Endothelial cell of umbilical vein (primary cell): Measurements from ENCODE around the gene NSFL1C.

Source experiments
- EZH2 ChIP-seq: IDR thresholded peaks from 2 replicates; pipeline ENCODE4 v1.6.1; 2012; ENCODE audit warnings: borderline replicate concordance, low read depth, mild to moderate bottlenecking, moderate library complexity, low read length, inconsistent platforms; ENCODE audit not compliant: severe bottlenecking
- FOS ChIP-seq: IDR thresholded peaks from 2 replicates; pipeline ENCODE4 v1.6.1; 2011; ENCODE audit warnings: mild to moderate bottlenecking, low read length, moderate library complexity, borderline replicate concordance; ENCODE audit not compliant: insufficient read depth
- GATA2 ChIP-seq: IDR thresholded peaks from 2 replicates; pipeline ENCODE4 v1.7.0; 2011; ENCODE audit warnings: low read depth, mild to moderate bottlenecking, moderate library complexity, mixed read lengths, low read length; ENCODE audit not compliant: insufficient read length, insufficient read depth
- JUN ChIP-seq: IDR thresholded peaks from 2 replicates; pipeline ENCODE4 v1.6.1; 2011; ENCODE audit warnings: borderline replicate concordance, low read depth; ENCODE audit not compliant: insufficient read length, insufficient read depth
- MYC ChIP-seq: IDR thresholded peaks from one replicate; pipeline ENCODE4 v1.6.1; 2011; ENCODE audit warnings: mild to moderate bottlenecking, low read depth, low read length
- POLR2A ChIP-seq: IDR thresholded peaks from 2 replicates; pipeline ENCODE4 v1.6.1; 2012; ENCODE audit warnings: low read depth, mild to moderate bottlenecking, control low read depth, low read length
- POLR2AphosphoS5 ChIP-seq: IDR thresholded peaks from 2 replicates; pipeline ENCODE4 v1.6.1; 2012; ENCODE audit warnings: low read depth, mild to moderate bottlenecking, control low read depth, low read length, moderate library complexity; ENCODE audit not compliant: insufficient read depth
- TF ChIP-seq, protein P1 (sequence below): IDR thresholded peaks from 2 replicates; pipeline ENCODE4 v1.6.1; 2011; ENCODE audit not compliant: insufficient read depth, insufficient read length
- TF ChIP-seq, protein P2 (sequence below), 2 donors: IDR thresholded peaks; 1 replicate in 1 of 2; 2 replicates in 1 of 2; pipeline ENCODE4 v1.5.1; 2011; ENCODE audit warnings: low read length in 2 of 2, mild to moderate bottlenecking in 2 of 2, moderate library complexity in 2 of 2, control low read depth in 1 of 2, inconsistent platforms in 1 of 2, low read depth in 1 of 2; ENCODE audit not compliant: insufficient read depth in 1 of 2; ENCODE audit errors: extremely low read depth in 1 of 2

GRCh38 chr20:1496930-1497329 lies 30.3 kb upstream of the NSFL1C start:
- TF ChIP-seq, protein P1, sequence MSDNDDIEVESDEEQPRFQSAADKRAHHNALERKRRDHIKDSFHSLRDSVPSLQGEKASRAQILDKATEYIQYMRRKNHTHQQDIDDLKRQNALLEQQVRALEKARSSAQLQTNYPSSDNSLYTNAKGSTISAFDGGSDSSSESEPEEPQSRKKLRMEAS: no peak
- TF ChIP-seq, protein P2, sequence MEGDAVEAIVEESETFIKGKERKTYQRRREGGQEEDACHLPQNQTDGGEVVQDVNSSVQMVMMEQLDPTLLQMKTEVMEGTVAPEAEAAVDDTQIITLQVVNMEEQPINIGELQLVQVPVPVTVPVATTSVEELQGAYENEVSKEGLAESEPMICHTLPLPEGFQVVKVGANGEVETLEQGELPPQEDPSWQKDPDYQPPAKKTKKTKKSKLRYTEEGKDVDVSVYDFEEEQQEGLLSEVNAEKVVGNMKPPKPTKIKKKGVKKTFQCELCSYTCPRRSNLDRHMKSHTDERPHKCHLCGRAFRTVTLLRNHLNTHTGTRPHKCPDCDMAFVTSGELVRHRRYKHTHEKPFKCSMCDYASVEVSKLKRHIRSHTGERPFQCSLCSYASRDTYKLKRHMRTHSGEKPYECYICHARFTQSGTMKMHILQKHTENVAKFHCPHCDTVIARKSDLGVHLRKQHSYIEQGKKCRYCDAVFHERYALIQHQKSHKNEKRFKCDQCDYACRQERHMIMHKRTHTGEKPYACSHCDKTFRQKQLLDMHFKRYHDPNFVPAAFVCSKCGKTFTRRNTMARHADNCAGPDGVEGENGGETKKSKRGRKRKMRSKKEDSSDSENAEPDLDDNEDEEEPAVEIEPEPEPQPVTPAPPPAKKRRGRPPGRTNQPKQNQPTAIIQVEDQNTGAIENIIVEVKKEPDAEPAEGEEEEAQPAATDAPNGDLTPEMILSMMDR (IDR thresholded peaks at IDR 0.05; ENCODE audit: extremely low read depth in 1 of 2, insufficient read depth in 1 of 2, low read depth in 1 of 2, low read length in 2 of 2): no peak
- TF ChIP-seq POLR2AphosphoS5 (no peak), POLR2A (no peak), GATA2 (no peak), EZH2 (no peak), JUN (no peak), FOS (no peak), MYC (no peak)
